Naive thymus-derived CD8-positive, alpha-beta T cell (primary cell): ENCODE data around the gene MAGEH1. TPM values are rescaled to one million over a fixed set of nuclear protein-coding genes. Genes with fewer than 3 reads are reported as not detected.
A peak's percentile ranks its signal among the peaks of the same experiment; 100 is the strongest.
"Not testable (repeated sequence)": the region's sequence is repeated elsewhere in the genome, so short reads cannot be mapped to it uniquely, and the experiment has no call there.

ENCODE experiments used
- ATAC-seq, 2 donors: fragments of 150-1000 bp; cut with Tn5 transposase in 1 of 2; sonication (Bioruptor Pico), chemical (Tn5 transposase) in 1 of 2; 1 replicate in 1 of 2; 2 replicates in 1 of 2; pipeline ENCODE4 v1.10.0; 2021; ENCODE audit warnings: mild to moderate bottlenecking in 2 of 2, moderate library complexity in 2 of 2
- POLR2A ChIA-PET: fragments of 350-600 bp; sonication (Branson Sonifier 250); formaldehyde crosslinking; loops from one replicate; lab custom pipeline; 2021; ENCODE audit warnings: antibody characterized with exemption; lab: Charles Lee
- DNase-seq, 10 donors: peaks; one replicate each; pipeline versions ENCODE4 v3.0.0 to v3.0.0-alpha.2; 2020 to 2022
- H3K27ac Mint-ChIP-seq, 10 donors: one replicate each; pipeline ENCODE4 v1.8.0; 2020 to 2022; ENCODE audit warnings: mild to moderate bottlenecking in 10 of 10, mixed read lengths in 10 of 10, moderate library complexity in 4 of 10, inconsistent platforms in 1 of 10
- H3K27me3 Mint-ChIP-seq, 5 donors: one replicate each; pipeline ENCODE4 v1.8.0; 2021 to 2022; ENCODE audit warnings: mixed read lengths in 5 of 5
- H3K36me3 Mint-ChIP-seq, 3 donors: one replicate each; pipeline ENCODE4 v1.8.0; 2020 to 2022; ENCODE audit warnings: mixed read lengths in 3 of 3, mild to moderate bottlenecking in 2 of 3, inconsistent platforms in 1 of 3
- H3K4me1 Mint-ChIP-seq, 4 donors: one replicate each; pipeline ENCODE4 v1.8.0; 2021 to 2022; ENCODE audit warnings: mixed read lengths in 4 of 4
- H3K4me3 Mint-ChIP-seq, 10 donors: one replicate each; pipeline ENCODE4 v1.8.0; 2020 to 2022; ENCODE audit warnings: mild to moderate bottlenecking in 10 of 10, mixed read lengths in 10 of 10, moderate library complexity in 6 of 10, inconsistent platforms in 1 of 10
- H3K9me3 Mint-ChIP-seq, 9 donors: one replicate each; pipeline ENCODE4 v1.8.0; 2020 to 2022; ENCODE audit warnings: mixed read lengths in 9 of 9, mild to moderate bottlenecking in 3 of 9, inconsistent platforms in 1 of 9, moderate library complexity in 1 of 9
- polyA plus RNA-seq, 3 donors: library from polyadenylated mRNA; unstranded; fragments of 300-500 nt; fragmentation: Illumina TruSeq; gene quantifications; one replicate each; pipeline ENCODE4 v1.2.3, GENCODE V29; 2021
- total RNA-seq, 8 experiments: library from RNA in 2 of 8; stranded (reverse) in 2 of 8; gene quantifications; one replicate each; pipeline ENCODE4 v1.2.3 and lab custom pipeline; 2021 to 2026

Gene MAGEH1
- total RNA-seq: 10 to 100 TPM; 25.6 to 26.9 TPM
- polyA plus RNA-seq: 10 to 100 TPM; 27.4 to 45.1 (median 37.0) TPM
- total RNA-seq (lab: John Stamatoyannopoulos, UW): 21.5 to 28.0 (median 24.3) reads per million in 6 experiments

DNA sequence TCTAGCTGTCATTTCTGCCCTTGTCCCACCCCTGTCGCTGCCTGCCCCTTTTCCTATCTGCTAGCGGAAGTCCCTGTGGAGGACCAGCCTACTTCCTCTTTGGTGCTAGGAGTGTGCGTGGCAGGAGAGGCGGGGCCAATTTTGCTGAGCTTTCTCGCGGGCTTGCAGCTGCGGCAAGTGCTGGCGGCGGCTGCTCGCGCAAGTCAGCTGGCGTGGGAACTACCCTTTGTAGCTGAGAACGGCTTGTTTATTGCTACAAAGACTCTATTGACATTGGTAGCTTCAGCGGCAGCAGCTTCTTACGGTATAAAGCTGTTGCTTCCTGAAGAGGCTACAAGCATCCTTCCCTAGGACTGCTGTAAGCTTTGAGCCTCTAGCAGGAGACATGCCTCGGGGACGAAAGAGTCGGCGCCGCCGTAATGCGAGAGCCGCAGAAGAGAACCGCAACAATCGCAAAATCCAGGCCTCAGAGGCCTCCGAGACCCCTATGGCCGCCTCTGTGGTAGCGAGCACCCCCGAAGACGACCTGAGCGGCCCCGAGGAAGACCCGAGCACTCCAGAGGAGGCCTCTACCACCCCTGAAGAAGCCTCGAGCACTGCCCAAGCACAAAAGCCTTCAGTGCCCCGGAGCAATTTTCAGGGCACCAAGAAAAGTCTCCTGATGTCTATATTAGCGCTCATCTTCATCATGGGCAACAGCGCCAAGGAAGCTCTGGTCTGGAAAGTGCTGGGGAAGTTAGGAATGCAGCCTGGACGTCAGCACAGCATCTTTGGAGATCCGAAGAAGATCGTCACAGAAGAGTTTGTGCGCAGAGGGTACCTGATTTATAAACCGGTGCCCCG is at the start of gene MAGEH1:
Gene MAGEH1 (plus strand): TSS at position 138 of the 843 bp plus-strand sequence. CDS start 248 bp downstream, at position 386.
- Mint-ChIP-seq H3K27me3 (no peaks in the 10 kb centered on the region), H3K27ac (peak within 1 kb of the TSS; percentile 92 to 98 (median 96)), H3K4me1 (peaks cover 5 to 27% (median 17%) of the 10 kb centered on the region in 4 donors), H3K4me3 (peak within 1 kb of the TSS; percentile 90 to 96 (median 94)), H3K9me3 (no peaks in the 10 kb centered on the region), H3K36me3 (no peaks in the 10 kb centered on the region)
- POLR2A ChIA-PET: interaction anchor here (0.7 to 2.6 kb wide), 6 partner anchors 37 to 1408 kb away, joined by 3 to 42 read pairs (median 4); partner anchors contain the start of genes FAM120C, PHF8, RRAGB and USP51
- peak; percentile 59 to 90 (median 81) for DNase-seq
- ATAC-seq: peak; percentile 90 to 92

DNA sequence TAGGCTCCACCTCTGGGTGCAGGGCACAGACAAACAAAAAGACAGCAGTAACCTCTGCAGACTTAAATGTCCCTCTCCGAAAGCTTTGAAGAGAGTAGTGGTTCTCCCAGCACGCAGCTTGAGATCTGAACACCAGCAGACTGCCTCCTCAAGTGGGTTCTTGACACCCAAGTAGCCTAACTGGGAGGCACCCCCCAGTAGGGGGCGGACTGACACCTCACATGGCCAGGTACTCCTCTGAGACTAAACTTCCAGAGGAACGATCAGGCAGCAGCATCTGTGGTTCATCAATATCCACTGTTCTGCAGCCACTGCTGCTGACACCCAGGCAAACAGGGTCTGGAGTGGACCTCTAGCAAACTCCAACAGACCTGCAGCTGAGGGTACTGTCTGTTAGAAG is 24.8 kb upstream of the MAGEH1 start:
- H3K4me3 Mint-ChIP-seq, H3K36me3 Mint-ChIP-seq, H3K4me1 Mint-ChIP-seq, H3K27me3 Mint-ChIP-seq, H3K27ac Mint-ChIP-seq, ATAC-seq, POLR2A ChIA-PET: not testable (repeated sequence)
- peak in 5 of 10 donors; percentile 6 to 24 (median 23) for DNase-seq
- peaks cover 0 to 12% (median 2%) of the 10 kb centered on the region in 9 donors for H3K9me3 Mint-ChIP-seq

DNA sequence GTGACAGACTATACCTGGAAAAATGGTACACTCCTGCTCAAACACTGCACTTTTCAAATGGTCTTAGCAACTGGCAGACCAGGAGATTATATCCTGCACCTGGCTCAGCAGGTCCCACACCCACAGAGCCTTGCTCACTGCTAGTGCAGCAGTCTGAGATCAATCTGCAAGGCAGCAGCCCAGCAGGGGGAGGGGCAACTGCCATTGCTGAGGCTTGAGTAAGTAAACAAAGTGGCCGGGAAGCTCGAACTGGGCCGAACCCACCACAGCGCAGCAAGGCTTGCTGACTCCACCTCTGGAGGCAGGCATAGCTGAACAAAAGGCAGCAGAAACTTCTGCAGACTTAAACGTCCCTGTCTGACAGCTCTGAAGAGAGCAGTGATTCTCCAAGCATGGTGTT is 8.5 kb upstream of the MAGEH1 start:
- H3K27me3 Mint-ChIP-seq, ATAC-seq: not testable (repeated sequence)

GRCh38 chrX:55450259-55450658 is 1.7 kb upstream of the MAGEH1 start:
- POLR2A ChIA-PET: no interaction called here
- H3K27me3 Mint-ChIP-seq: peaks cover 0 to 3% (median 0%) of the 10 kb centered on the region in 5 donors
- H3K9me3 Mint-ChIP-seq: no peaks in the 10 kb centered on the region
- DNase-seq (no peak), ATAC-seq (no peak)
- no peaks in the 10 kb centered on the region for H3K36me3 Mint-ChIP-seq
- H3K4me3 Mint-ChIP-seq: peak overlapping the region in 1 of 10 donors; percentile 34
- peaks cover 5 to 27% (median 18%) of the 10 kb centered on the region in 4 donors for H3K4me1 Mint-ChIP-seq
- H3K27ac Mint-ChIP-seq: peak overlapping the region in 3 of 10 donors; percentile 58 to 96 (median 85)

More for the DNA sequence above, 8.5 kb upstream of the MAGEH1 start:
- H3K4me1 Mint-ChIP-seq, POLR2A ChIA-PET, H3K4me3 Mint-ChIP-seq, H3K9me3 Mint-ChIP-seq, H3K36me3 Mint-ChIP-seq, DNase-seq, H3K27ac Mint-ChIP-seq: not testable (repeated sequence)

- ATAC-seq: no peak
- Mint-ChIP-seq H3K4me1 (peaks cover 5 to 27% (median 17%) of the 10 kb centered on the region in 4 donors), H3K9me3 (no peaks in the 10 kb centered on the region), H3K36me3 (no peaks in the 10 kb centered on the region), H3K27ac (peak overlapping the region; percentile 13 to 98 (median 96)), H3K4me3 (peak overlapping the region; percentile 90 to 96 (median 94)), H3K27me3 (no peaks in the 10 kb centered on the region)
- no peak for DNase-seq
- POLR2A ChIA-PET: interaction anchor here (1.2 to 2.6 kb wide), 4 partner anchors 38 to 1407 kb away, joined by 3 to 42 read pairs (median 10); partner anchors contain the start of genes PHF8, RRAGB and USP51
These were observed 786 bp upstream of the MAGEH1 start for GRCh38 chrX:55451141-55451540.

DNA sequence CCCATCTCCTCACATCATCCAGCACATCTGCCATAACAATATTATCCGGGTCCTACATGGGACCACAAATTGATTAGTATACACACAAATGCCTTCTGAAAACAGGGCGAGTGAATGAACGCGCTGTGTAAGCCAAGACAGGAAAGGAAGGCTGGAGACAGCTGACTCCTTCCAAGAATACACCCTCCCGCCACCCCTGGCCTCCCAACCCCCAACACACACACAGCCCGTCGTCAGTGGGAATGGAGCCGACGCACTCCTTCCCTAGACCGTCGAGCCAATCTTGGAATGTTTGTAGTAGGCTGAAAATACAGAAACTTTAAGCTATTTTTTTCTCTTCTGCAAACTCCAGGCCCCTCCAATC is 319 bp upstream of the MAGEH1 start:
- no peaks in the 10 kb centered on the region for H3K9me3 Mint-ChIP-seq
- DNase-seq (no peak), ATAC-seq (peak; percentile 3 to 9)
- peak overlapping the region; percentile 90 to 96 (median 94) for H3K4me3 Mint-ChIP-seq
- POLR2A ChIA-PET: interaction anchor here (0.7 to 2.6 kb wide), 6 partner anchors 38 to 1407 kb away, joined by 3 to 42 read pairs (median 4); partner anchors contain the start of genes FAM120C, PHF8, RRAGB and USP51
- H3K4me1 Mint-ChIP-seq: peaks cover 5 to 27% (median 17%) of the 10 kb centered on the region in 4 donors
- no peaks in the 10 kb centered on the region for H3K27me3 Mint-ChIP-seq
- H3K36me3 Mint-ChIP-seq: no peaks in the 10 kb centered on the region
- H3K27ac Mint-ChIP-seq: peak overlapping the region; percentile 92 to 98 (median 96)

GRCh38 chrX:55452833-55453124 is 852 bp downstream of the MAGEH1 start:
- Mint-ChIP-seq H3K4me1 (peaks cover 5 to 27% (median 17%) of the 10 kb centered on the region in 4 donors), H3K4me3 (peak overlapping the region; percentile 90 to 96 (median 94)), H3K9me3 (no peaks in the 10 kb centered on the region), H3K36me3 (no peaks in the 10 kb centered on the region), H3K27me3 (no peaks in the 10 kb centered on the region), H3K27ac (peak overlapping the region; percentile 92 to 98 (median 96))
- DNase-seq (peak in 1 of 10 donors; percentile 27), ATAC-seq (peak; percentile 3 to 9)
- POLR2A ChIA-PET: interaction anchor here (2.2 to 2.6 kb wide), 2 partner anchors 36 to 265 kb away, joined by 15 to 42 read pairs; partner anchors contain the start of genes RRAGB and USP51

- H3K9me3 Mint-ChIP-seq, H3K27me3 Mint-ChIP-seq, H3K36me3 Mint-ChIP-seq, H3K4me3 Mint-ChIP-seq, H3K27ac Mint-ChIP-seq, POLR2A ChIA-PET, ATAC-seq, DNase-seq: not testable (repeated sequence)
- H3K4me1 Mint-ChIP-seq: peaks cover 5 to 25% (median 16%) of the 10 kb centered on the region in 4 donors
These were observed 3.8 kb downstream of the MAGEH1 start for GRCh38 chrX:55455708-55456107.

DNA sequence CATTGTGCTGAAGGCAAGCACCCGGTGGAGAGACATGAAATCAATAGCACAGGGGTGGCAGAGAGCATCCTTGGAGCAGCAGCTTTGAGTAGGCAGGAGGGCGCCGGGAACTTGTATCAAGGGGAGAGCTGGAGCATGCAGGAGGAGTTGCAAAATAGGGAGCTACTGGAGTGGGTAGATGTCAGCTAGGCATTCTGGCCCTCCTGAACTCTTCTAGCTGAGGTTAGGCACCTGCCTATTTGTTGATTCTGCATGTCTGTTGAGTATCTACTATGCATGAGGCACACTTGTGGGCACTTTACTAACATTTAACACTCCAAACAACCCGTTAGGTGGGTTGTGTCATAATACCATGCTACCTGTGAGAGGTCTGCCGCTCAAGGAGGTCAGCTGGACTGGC is 7.5 kb downstream of the MAGEH1 start:
- POLR2A ChIA-PET, ATAC-seq, DNase-seq, H3K36me3 Mint-ChIP-seq, H3K4me3 Mint-ChIP-seq, H3K27ac Mint-ChIP-seq, H3K27me3 Mint-ChIP-seq, H3K4me1 Mint-ChIP-seq, H3K9me3 Mint-ChIP-seq: not testable (repeated sequence)

DNA sequence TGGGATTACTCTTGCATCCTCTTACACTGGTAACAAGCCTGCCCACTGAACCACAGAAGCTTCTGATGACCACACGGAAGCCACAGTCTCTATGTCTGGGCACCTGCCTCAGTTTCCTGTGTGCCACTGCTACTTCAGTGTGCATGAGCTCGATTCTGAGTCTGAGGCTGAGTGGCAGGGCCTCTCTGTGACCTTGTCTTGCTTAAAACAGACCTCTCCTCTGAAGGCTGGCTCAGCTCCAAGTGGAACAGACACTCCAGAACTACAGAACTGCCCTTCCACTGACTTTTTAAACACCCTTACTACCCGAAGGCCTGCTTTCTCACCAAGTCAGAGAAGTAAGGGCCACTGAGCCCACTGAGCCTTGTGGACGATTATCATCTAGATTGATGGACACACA is 8.0 kb downstream of the MAGEH1 start:
- H3K36me3 Mint-ChIP-seq, H3K27ac Mint-ChIP-seq, H3K9me3 Mint-ChIP-seq, H3K4me3 Mint-ChIP-seq, ATAC-seq, POLR2A ChIA-PET, H3K4me1 Mint-ChIP-seq, H3K27me3 Mint-ChIP-seq, DNase-seq: not testable (repeated sequence)

DNA sequence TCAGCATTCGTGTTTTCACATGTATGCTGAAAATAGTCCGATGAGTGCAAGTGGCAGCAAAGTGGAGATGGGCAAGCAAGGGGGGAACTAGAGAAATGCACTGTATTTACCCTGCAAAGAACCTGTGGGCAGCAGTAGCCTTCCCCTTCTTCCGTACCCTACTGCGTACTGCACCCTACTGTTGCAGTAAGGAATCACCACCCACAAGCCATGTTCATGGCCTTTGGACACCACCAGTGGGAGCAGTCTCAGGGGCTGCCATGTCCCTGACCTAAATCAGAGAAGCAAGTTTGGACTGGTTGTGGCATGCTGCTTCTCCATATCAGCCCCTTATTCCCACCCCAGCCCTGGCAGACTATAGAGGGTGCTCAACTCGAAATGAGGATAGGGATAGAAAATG is 12.1 kb downstream of the MAGEH1 start:
- H3K27ac Mint-ChIP-seq, H3K4me3 Mint-ChIP-seq, H3K9me3 Mint-ChIP-seq, H3K27me3 Mint-ChIP-seq, H3K4me1 Mint-ChIP-seq, H3K36me3 Mint-ChIP-seq, POLR2A ChIA-PET, DNase-seq: not testable (repeated sequence)
- peak; percentile 44 to 66 for ATAC-seq

DNA sequence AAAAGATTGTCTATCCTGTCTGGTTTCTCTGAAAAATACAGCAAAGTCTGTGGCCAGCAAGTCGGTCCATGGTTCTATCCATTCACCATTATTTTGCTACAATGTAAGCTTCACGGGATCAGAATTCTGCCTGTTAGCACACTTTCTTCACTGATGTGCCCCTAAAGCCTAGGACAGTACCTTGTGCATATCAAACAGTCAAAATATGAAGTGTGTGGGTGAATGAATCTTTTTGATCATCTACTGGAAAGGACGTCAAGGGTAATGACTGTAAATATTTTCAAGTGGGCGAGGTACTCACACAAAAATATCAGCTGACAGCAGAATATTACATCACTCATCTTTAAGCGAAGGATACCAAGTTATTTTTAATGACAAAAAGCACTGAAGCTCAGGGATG is 13.2 kb downstream of the MAGEH1 start:
- POLR2A ChIA-PET, H3K27me3 Mint-ChIP-seq, DNase-seq, H3K4me1 Mint-ChIP-seq, H3K36me3 Mint-ChIP-seq, H3K9me3 Mint-ChIP-seq, ATAC-seq, H3K4me3 Mint-ChIP-seq, H3K27ac Mint-ChIP-seq: not testable (repeated sequence)

- H3K4me1 Mint-ChIP-seq, DNase-seq, H3K27me3 Mint-ChIP-seq, H3K9me3 Mint-ChIP-seq, POLR2A ChIA-PET, H3K4me3 Mint-ChIP-seq, ATAC-seq, H3K27ac Mint-ChIP-seq, H3K36me3 Mint-ChIP-seq: not testable (repeated sequence)
These were observed 13.9 kb downstream of the MAGEH1 start for GRCh38 chrX:55465791-55466190.
